ENCODE data around the gene MLANA. TPM values are rescaled to one million over a fixed set of nuclear protein-coding genes. Genes with fewer than 3 reads are reported as not detected.

The MLANA gene
- total RNA-seq, 1 donor from 2014 or later: not detected

- Histone ChIP-seq H3K27ac (replicated peaks) (no peak overlapping the region), H3K36me3 (no peaks in the 10 kb centered on the region), H3K4me1 (peaks cover 12% of the 10 kb centered on the region), H3K9me3 (replicated peaks) (no peaks in the 10 kb centered on the region), H3K4me3 (no peak overlapping the region), H3K27me3 (ENCODE audit: low read depth) (no peaks in the 10 kb centered on the region)
- TF ChIP-seq, protein P1, sequence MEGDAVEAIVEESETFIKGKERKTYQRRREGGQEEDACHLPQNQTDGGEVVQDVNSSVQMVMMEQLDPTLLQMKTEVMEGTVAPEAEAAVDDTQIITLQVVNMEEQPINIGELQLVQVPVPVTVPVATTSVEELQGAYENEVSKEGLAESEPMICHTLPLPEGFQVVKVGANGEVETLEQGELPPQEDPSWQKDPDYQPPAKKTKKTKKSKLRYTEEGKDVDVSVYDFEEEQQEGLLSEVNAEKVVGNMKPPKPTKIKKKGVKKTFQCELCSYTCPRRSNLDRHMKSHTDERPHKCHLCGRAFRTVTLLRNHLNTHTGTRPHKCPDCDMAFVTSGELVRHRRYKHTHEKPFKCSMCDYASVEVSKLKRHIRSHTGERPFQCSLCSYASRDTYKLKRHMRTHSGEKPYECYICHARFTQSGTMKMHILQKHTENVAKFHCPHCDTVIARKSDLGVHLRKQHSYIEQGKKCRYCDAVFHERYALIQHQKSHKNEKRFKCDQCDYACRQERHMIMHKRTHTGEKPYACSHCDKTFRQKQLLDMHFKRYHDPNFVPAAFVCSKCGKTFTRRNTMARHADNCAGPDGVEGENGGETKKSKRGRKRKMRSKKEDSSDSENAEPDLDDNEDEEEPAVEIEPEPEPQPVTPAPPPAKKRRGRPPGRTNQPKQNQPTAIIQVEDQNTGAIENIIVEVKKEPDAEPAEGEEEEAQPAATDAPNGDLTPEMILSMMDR (IDR thresholded peaks at IDR 0.05; ENCODE audit: borderline replicate concordance): no peak
- DNase-seq: no peak
- intact Hi-C loops (cut with micrococcal nuclease): no loop called here
Observed at GRCh38 chr9:5863092-5863746, 27.5 kb upstream of the MLANA start.

- Histone ChIP-seq H3K27me3 (ENCODE audit: low read depth) (no peaks in the 10 kb centered on the region), H3K27ac (replicated peaks) (no peak overlapping the region), H3K4me3 (no peak overlapping the region), H3K36me3 (no peaks in the 10 kb centered on the region), H3K4me1 (peaks cover 8% of the 10 kb centered on the region), H3K9me3 (replicated peaks) (no peaks in the 10 kb centered on the region)
- TF ChIP-seq, protein P1 (IDR thresholded peaks at IDR 0.05; ENCODE audit: borderline replicate concordance): no peak
- DNase-seq: no peak
- intact Hi-C loops (cut with micrococcal nuclease): no loop called here
Observed at GRCh38 chr9:5864446-5864845, 26.2 kb upstream of the MLANA start.

DNA sequence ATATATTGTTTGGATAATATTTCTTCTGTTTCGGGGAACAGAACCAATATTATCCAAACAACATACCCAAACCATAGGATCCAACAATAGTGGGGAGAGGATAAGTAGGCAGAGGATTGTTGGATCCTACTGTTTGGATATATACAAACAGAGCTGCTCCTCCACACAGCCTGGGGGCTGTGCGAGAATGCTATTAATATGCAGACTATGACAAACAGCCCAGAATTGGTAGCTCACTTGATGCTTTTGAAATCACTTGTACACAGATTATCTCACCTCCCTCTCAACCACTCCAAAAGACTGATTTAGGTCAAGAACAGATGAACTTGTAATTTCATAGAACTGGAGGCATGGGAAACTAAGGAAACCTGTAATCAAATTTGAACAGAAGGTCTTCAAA, 24.4 kb upstream of the MLANA start:
- Histone ChIP-seq H3K36me3 (no peaks in the 10 kb centered on the region), H3K4me1 (peaks cover 14% of the 10 kb centered on the region), H3K4me3 (no peak overlapping the region), H3K9me3 (replicated peaks) (no peaks in the 10 kb centered on the region), H3K27ac (replicated peaks) (no peak overlapping the region), H3K27me3 (ENCODE audit: low read depth) (no peaks in the 10 kb centered on the region)
- intact Hi-C loops (cut with micrococcal nuclease): no loop called here
- DNase-seq: no peak
- TF ChIP-seq, protein P1 (IDR thresholded peaks at IDR 0.05; ENCODE audit: borderline replicate concordance): no peak

GRCh38 chr9:5866685-5867084, 24.0 kb upstream of the MLANA start:
- no peak for DNase-seq
- Histone ChIP-seq H3K27me3 (ENCODE audit: low read depth) (no peaks in the 10 kb centered on the region), H3K4me3 (no peak overlapping the region), H3K36me3 (no peaks in the 10 kb centered on the region), H3K27ac (replicated peaks) (no peak overlapping the region), H3K9me3 (replicated peaks) (no peaks in the 10 kb centered on the region), H3K4me1 (peaks cover 14% of the 10 kb centered on the region)
- TF ChIP-seq, protein P1 (IDR thresholded peaks at IDR 0.05; ENCODE audit: borderline replicate concordance): no peak
- intact Hi-C loops (cut with micrococcal nuclease): no loop called here

GRCh38 chr9:5868235-5868634, 22.5 kb upstream of the MLANA start:
- TF ChIP-seq, protein P1 (IDR thresholded peaks at IDR 0.05; ENCODE audit: borderline replicate concordance): no peak
- H3K27me3 ChIP-seq (ENCODE audit: low read depth): no peaks in the 10 kb centered on the region
- no peak overlapping the region for H3K4me3 ChIP-seq
- H3K9me3 ChIP-seq (replicated peaks): no peaks in the 10 kb centered on the region
- no peaks in the 10 kb centered on the region for H3K36me3 ChIP-seq
- no peak for DNase-seq
- H3K27ac ChIP-seq (replicated peaks): no peak overlapping the region
- peaks cover 8% of the 10 kb centered on the region for H3K4me1 ChIP-seq
- intact Hi-C loops (cut with micrococcal nuclease): no loop called here
